Measurements from ENCODE around the gene BCL2L1. TPM values are rescaled to one million over a fixed set of nuclear protein-coding genes. Genes with fewer than 3 reads are reported as not detected.

Gene BCL2L1
- total and polyA plus RNA-seq, 10 of the 15 experiments (the other 5 are each of a cell fraction or from before 2014, with no cell fraction given) = 0.63 to 67.7 (median 43.6) TPM

DNA sequence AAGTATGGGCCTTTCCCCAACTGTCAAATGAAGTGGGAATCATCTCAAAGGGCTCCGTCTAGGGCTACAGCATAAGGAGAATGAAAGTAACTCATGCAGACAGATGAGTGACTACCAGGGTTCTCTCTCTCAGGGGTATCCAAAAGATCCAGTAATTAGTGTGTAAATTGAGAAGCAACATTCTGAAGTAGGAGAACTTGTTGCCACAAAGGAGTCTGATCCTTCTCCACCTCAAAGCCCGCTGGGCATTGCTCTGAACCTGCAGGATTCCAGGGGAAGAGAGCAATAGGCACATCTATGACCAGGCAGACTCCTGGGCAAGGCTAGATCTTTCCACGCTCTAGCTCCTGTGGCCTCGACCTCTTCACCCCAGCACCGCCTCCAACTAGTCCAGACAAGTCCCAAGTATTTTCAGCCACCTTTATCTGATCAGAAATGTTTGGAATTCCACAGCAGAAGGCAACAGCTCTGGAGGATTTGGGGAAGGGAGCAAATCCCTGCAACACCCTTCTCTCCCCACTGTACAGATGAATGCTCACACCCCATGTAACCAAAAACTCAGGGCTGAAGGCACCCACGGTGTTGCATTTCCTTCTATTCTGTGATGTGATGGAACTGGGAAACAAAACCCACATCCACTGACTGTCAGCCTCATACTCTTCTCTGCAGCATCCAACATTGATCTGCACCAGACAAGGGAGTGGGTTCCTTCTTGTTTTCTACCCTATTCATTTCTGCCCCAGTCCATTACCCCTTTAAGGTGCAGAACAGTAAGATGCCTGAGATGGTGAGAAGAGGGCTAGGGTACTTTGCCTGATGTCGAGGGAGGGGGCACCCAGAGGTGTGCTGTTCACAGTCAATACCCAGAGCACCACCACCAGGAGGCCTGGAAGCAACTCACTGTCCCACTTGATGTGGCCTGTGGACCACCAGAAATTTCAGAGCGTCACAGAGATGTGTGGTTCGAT, 44.0 kb downstream of the BCL2L1 start:
- no peak overlapping the region for H3K4me2 ChIP-seq (ENCODE audit: control insufficient read depth, insufficient read depth)
- in situ Hi-C loops (cut with MboI) = no loop called here
- peaks cover 30% of the 10 kb centered on the region for H3K4me1 ChIP-seq (ENCODE audit: control insufficient read depth, insufficient read depth, low read length)
- H3K9me3 ChIP-seq (replicated peaks; ENCODE audit: control insufficient read depth, insufficient read depth, low read length) = no peaks in the 10 kb centered on the region
- H3K36me3 ChIP-seq (ENCODE audit: control insufficient read depth in 2 of 2, insufficient read depth in 2 of 2, low read length in 1 of 2) = peaks cover 1 to 18% of the 10 kb centered on the region in 2 experiments; a peak in 3 of 4 replicates
- no peak overlapping the region for H3K4me3 ChIP-seq
- no peak overlapping the region for H3K9ac ChIP-seq (ENCODE audit: control insufficient read depth, insufficient read depth, low read length)
- no peak overlapping the region for H3K27ac ChIP-seq (ENCODE audit: control insufficient read depth, insufficient read depth)
- FAIRE-seq = no peak
- CTCF ChIA-PET = interaction anchor here (1.6 to 7.8 kb wide), 4 partner anchors 17 to 45 kb away, joined by 3 to 141 read pairs (median 37); partner anchors contain the start of gene BCL2L1
- no peaks in the 10 kb centered on the region for H3K27me3 ChIP-seq (replicated peaks in 1 of 2; ENCODE audit: control insufficient read depth in 2 of 2, insufficient read depth in 2 of 2, low read length in 1 of 2)
- ATAC-seq = no peak
- 72% methylated on average over 9 of the region's 9 CpGs for WGBS (ENCODE audit: insufficient coverage, insufficient replicate concordance, low lambda C conversion rate, missing lambda C conversion rate)
- no peak overlapping the region for H2AFZ ChIP-seq (ENCODE audit: control insufficient read depth, low read depth, low read length)
- RAD21 ChIA-PET (ENCODE audit: unreplicated experiment) = interaction anchor here (0.6 to 5.5 kb wide), 3 partner anchors 16 to 44 kb away, joined by 3 to 45 read pairs (median 4); partner anchors contain the start of gene BCL2L1
- TF ChIP-seq PML (IDR thresholded peaks at IDR 0.05; ENCODE audit: low read length) = no peak
- TF ChIP-seq EGR1 (IDR thresholded peaks at IDR 0.05; ENCODE audit: borderline replicate concordance in 1 of 2, low read depth in 2 of 2, low read length in 2 of 2) = no peak
- TF ChIP-seq E4F1 (IDR thresholded peaks at IDR 0.05; ENCODE audit: borderline replicate concordance, partially characterized antibody) = no peak
- no peak for TF ChIP-seq SMARCA5 (IDR thresholded peaks at IDR 0.05)
- TF ChIP-seq, protein P1, sequence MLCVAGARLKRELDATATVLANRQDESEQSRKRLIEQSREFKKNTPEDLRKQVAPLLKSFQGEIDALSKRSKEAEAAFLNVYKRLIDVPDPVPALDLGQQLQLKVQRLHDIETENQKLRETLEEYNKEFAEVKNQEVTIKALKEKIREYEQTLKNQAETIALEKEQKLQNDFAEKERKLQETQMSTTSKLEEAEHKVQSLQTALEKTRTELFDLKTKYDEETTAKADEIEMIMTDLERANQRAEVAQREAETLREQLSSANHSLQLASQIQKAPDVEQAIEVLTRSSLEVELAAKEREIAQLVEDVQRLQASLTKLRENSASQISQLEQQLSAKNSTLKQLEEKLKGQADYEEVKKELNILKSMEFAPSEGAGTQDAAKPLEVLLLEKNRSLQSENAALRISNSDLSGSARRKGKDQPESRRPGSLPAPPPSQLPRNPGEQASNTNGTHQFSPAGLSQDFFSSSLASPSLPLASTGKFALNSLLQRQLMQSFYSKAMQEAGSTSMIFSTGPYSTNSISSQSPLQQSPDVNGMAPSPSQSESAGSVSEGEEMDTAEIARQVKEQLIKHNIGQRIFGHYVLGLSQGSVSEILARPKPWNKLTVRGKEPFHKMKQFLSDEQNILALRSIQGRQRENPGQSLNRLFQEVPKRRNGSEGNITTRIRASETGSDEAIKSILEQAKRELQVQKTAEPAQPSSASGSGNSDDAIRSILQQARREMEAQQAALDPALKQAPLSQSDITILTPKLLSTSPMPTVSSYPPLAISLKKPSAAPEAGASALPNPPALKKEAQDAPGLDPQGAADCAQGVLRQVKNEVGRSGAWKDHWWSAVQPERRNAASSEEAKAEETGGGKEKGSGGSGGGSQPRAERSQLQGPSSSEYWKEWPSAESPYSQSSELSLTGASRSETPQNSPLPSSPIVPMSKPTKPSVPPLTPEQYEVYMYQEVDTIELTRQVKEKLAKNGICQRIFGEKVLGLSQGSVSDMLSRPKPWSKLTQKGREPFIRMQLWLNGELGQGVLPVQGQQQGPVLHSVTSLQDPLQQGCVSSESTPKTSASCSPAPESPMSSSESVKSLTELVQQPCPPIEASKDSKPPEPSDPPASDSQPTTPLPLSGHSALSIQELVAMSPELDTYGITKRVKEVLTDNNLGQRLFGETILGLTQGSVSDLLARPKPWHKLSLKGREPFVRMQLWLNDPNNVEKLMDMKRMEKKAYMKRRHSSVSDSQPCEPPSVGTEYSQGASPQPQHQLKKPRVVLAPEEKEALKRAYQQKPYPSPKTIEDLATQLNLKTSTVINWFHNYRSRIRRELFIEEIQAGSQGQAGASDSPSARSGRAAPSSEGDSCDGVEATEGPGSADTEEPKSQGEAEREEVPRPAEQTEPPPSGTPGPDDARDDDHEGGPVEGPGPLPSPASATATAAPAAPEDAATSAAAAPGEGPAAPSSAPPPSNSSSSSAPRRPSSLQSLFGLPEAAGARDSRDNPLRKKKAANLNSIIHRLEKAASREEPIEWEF (IDR thresholded peaks at IDR 0.05; ENCODE audit: insufficient replicate concordance, low read depth, low read length) = no peak
- TF ChIP-seq, protein P2, sequence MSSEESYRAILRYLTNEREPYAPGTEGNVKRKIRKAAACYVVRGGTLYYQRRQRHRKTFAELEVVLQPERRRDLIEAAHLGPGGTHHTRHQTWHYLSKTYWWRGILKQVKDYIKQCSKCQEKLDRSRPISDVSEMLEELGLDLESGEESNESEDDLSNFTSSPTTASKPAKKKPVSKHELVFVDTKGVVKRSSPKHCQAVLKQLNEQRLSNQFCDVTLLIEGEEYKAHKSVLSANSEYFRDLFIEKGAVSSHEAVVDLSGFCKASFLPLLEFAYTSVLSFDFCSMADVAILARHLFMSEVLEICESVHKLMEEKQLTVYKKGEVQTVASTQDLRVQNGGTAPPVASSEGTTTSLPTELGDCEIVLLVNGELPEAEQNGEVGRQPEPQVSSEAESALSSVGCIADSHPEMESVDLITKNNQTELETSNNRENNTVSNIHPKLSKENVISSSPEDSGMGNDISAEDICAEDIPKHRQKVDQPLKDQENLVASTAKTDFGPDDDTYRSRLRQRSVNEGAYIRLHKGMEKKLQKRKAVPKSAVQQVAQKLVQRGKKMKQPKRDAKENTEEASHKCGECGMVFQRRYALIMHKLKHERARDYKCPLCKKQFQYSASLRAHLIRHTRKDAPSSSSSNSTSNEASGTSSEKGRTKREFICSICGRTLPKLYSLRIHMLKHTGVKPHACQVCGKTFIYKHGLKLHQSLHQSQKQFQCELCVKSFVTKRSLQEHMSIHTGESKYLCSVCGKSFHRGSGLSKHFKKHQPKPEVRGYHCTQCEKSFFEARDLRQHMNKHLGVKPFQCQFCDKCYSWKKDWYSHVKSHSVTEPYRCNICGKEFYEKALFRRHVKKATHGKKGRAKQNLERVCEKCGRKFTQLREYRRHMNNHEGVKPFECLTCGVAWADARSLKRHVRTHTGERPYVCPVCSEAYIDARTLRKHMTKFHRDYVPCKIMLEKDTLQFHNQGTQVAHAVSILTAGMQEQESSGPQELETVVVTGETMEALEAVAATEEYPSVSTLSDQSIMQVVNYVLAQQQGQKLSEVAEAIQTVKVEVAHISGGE (CRISPR knock-in tag; IDR thresholded peaks at IDR 0.05) = no peak
- no peak for TF ChIP-seq ZBED1 (IDR thresholded peaks at IDR 0.05; ENCODE audit: borderline replicate concordance)
- TF ChIP-seq RBBP5 (conservative IDR thresholded peaks at IDR 0.05) = no peak
- BruUV-seq (replicated peaks) = no TSS peak
- no peak for DNase-seq (ENCODE audit: low read depth, low spot score)
- H3K79me2 ChIP-seq (ENCODE audit: control insufficient read depth, insufficient read depth, low read length) = peaks cover 39% of the 10 kb centered on the region
- POLR2A ChIA-PET = interaction anchor here (5.7 kb wide), 1 partner anchor 44 kb away, joined by 33 read pairs; the partner anchor contains the start of gene BCL2L1
- SMC1A ChIA-PET (ENCODE audit: uncharacterized antibody, unreplicated experiment) = interaction anchor here (0.9 to 1.5 kb wide), 4 partner anchors 14 to 33 kb away, joined by 3 read pairs; no protein-coding TSS in a partner anchor
- intact Hi-C loops (cut with micrococcal nuclease; ENCODE audit: unreplicated experiment) = no loop called here
- no peaks in the 10 kb centered on the region for H4K20me1 ChIP-seq (ENCODE audit: control insufficient read depth, insufficient read depth)
